CD14-positive monocyte (primary cell): Measurements from ENCODE around the gene UBE2N. TPM values are rescaled to one million over a fixed set of nuclear protein-coding genes. Genes with fewer than 3 reads are reported as not detected.

ENCODE experiments used
- DNase-seq, 3 donors: peaks; one replicate each; pipeline ENCODE4 v3.0.0-alpha.2; 2011 to 2022
- H2AFZ ChIP-seq: 2 replicates; pipeline ENCODE4 v1.6.0; 2012; ENCODE audit warnings: mild to moderate bottlenecking, low read depth, low read length, inconsistent platforms; ENCODE audit not compliant: insufficient read depth, poor library complexity, severe bottlenecking
- H3K27ac ChIP-seq, 2 donors: 1 replicate in 1 of 2; 2 replicates in 1 of 2; pipeline ENCODE4 v1.5.1; 2012 to 2013; ENCODE audit warnings: low read length in 2 of 2, control low read depth in 1 of 2, inconsistent platforms in 1 of 2, low read depth in 1 of 2, mild to moderate bottlenecking in 1 of 2
- H3K27me3 ChIP-seq, 2 donors: one replicate each; pipeline versions ENCODE4 v1.6.0 to v1.6.1; 2011 to 2013; ENCODE audit warnings: low read length in 2 of 2; ENCODE audit not compliant: control insufficient read depth in 2 of 2, insufficient read depth in 2 of 2
- H3K36me3 ChIP-seq, 2 donors: replicated peaks in 1 of 2; 1 replicate in 1 of 2; 2 replicates in 1 of 2; pipeline versions ENCODE4 v1.5.1 to v1.6.1; 2012 to 2013; ENCODE audit warnings: low read length in 2 of 2, control low read depth in 1 of 2, inconsistent platforms in 1 of 2, mild to moderate bottlenecking in 1 of 2; ENCODE audit not compliant: insufficient read depth in 2 of 2, control insufficient read depth in 1 of 2
- H3K4me1 ChIP-seq, 2 donors: 1 replicate in 1 of 2; 2 replicates in 1 of 2; pipeline versions ENCODE4 v1.5.1 to v1.6.1; 2012 to 2013; ENCODE audit warnings: low read length in 2 of 2, control low read depth in 1 of 2, inconsistent platforms in 1 of 2, mild to moderate bottlenecking in 1 of 2, moderate library complexity in 1 of 2; ENCODE audit not compliant: insufficient read depth in 2 of 2, control insufficient read depth in 1 of 2
- H3K4me2 ChIP-seq: replicated peaks from 2 replicates; pipeline ENCODE3; 2012; ENCODE audit warnings: low read length, moderate library complexity, mild to moderate bottlenecking; ENCODE audit not compliant: poor library complexity, severe bottlenecking; ENCODE audit errors: extremely low read depth
- H3K4me3 ChIP-seq, 3 experiments: fragments of 200-600 bp in 1 of 3; sonication (generic) in 1 of 3; replicated peaks in 1 of 3; 1 replicate in 2 of 3; 2 replicates in 1 of 3; pipeline ENCODE4 v1.5.1; 2011 to 2013; ENCODE audit warnings: low read length in 3 of 3, mild to moderate bottlenecking in 3 of 3, control low read depth in 2 of 3, low read depth in 2 of 3, inconsistent platforms in 1 of 3, moderate library complexity in 1 of 3
- H3K79me2 ChIP-seq: 2 replicates; pipeline ENCODE4 v1.6.0; 2012; ENCODE audit warnings: mild to moderate bottlenecking, control low read depth, inconsistent platforms, low read length, moderate library complexity; ENCODE audit not compliant: insufficient read depth
- H3K9ac ChIP-seq: 2 replicates; pipeline ENCODE4 v1.6.0; 2017; ENCODE audit warnings: low read length, mild to moderate bottlenecking; ENCODE audit not compliant: insufficient read depth, poor library complexity, severe bottlenecking
- H3K9me3 ChIP-seq, 2 donors: replicated peaks in 1 of 2; 1 replicate in 1 of 2; 2 replicates in 1 of 2; pipeline versions ENCODE4 v1.5.1 to v1.6.1; 2012 to 2013; ENCODE audit warnings: low read length in 2 of 2, control low read depth in 1 of 2; ENCODE audit not compliant: control insufficient read depth in 1 of 2, insufficient read depth in 1 of 2
- H4K20me1 ChIP-seq: 2 replicates; pipeline ENCODE4 v1.6.0; 2012; ENCODE audit warnings: mild to moderate bottlenecking, low read length, control low read depth, moderate library complexity; ENCODE audit not compliant: insufficient read depth
- H3K27ac Mint-ChIP-seq, 7 donors: one replicate each; pipeline ENCODE4 v1.8.0; 2020; ENCODE audit warnings: mild to moderate bottlenecking in 7 of 7, mixed read lengths in 7 of 7, moderate library complexity in 6 of 7, inconsistent platforms in 2 of 7
- H3K27me3 Mint-ChIP-seq, 3 donors: one replicate each; pipeline ENCODE4 v1.8.0; 2021 to 2022; ENCODE audit warnings: low read depth in 3 of 3, mild to moderate bottlenecking in 3 of 3, mixed read lengths in 3 of 3, moderate library complexity in 3 of 3, inconsistent platforms in 1 of 3
- H3K36me3 Mint-ChIP-seq, 2 donors: one replicate each; pipeline ENCODE4 v1.8.0; 2020; ENCODE audit warnings: mixed read lengths in 2 of 2, inconsistent platforms in 1 of 2, mild to moderate bottlenecking in 1 of 2
- H3K4me1 Mint-ChIP-seq: one replicate; pipeline ENCODE4 v1.8.0; 2020; ENCODE audit warnings: mild to moderate bottlenecking, mixed read lengths
- H3K4me3 Mint-ChIP-seq, 2 donors: one replicate each; pipeline ENCODE4 v1.8.0; 2020; ENCODE audit warnings: mild to moderate bottlenecking in 2 of 2, mixed read lengths in 2 of 2, moderate library complexity in 1 of 2
- H3K9me3 Mint-ChIP-seq, 7 donors: one replicate each; pipeline ENCODE4 v1.8.0; 2020 to 2022; ENCODE audit warnings: mixed read lengths in 7 of 7, mild to moderate bottlenecking in 6 of 7, moderate library complexity in 6 of 7, inconsistent platforms in 2 of 7
- CTCF ChIP-seq: fragments of 200-600 bp; IDR thresholded peaks from one replicate; pipeline ENCODE4 v1.8.0; 2022; ENCODE audit warnings: antibody characterized with exemption, mild to moderate bottlenecking
- WGBS: methylation state at CpG from one replicate; pipeline ENCODE4 v1.1.5; 2013; ENCODE audit warnings: missing lambda C conversion rate; ENCODE audit not compliant: insufficient coverage; 5-methylcytosine and 5-hydroxymethylcytosine counted together
- intact Hi-C, 2 donors: fragments of 100-400 bp; cut with micrococcal nuclease; formaldehyde crosslinking; loops; one replicate each; pipeline versions ENCODE4 v1.15.0 to v1.15.1; 2023
- polyA plus RNA-seq, 3 donors: library from polyadenylated mRNA; depleted of rRNA in 1 of 3; unstranded in 2 of 3; stranded (reverse) in 1 of 3; fragments of 300-500 nt in 2 of 3; fragments of >200 nt in 1 of 3; fragmentation: Illumina TruSeq in 2 of 3; gene quantifications; 1 replicate in 2 of 3; 2 replicates in 1 of 3; pipeline ENCODE4 v1.2.3, GENCODE V29; 2012 to 2021

The UBE2N gene
- polyA plus RNA-seq, 3 donors: 31.2 to 119 (median 108) TPM

- peaks cover 10 to 68% of the 10 kb centered on the region in 2 donors for H3K36me3 ChIP-seq
- no peak overlapping the region for H3K4me3 Mint-ChIP-seq
- H3K27ac ChIP-seq: no peak overlapping the region
- no peak overlapping the region for H3K4me3 ChIP-seq
- H3K27me3 ChIP-seq: no peaks in the 10 kb centered on the region
- WGBS: no CpG with 5 or more reads among the region's 6 CpGs
- TF ChIP-seq CTCF: no peak
- no peaks in the 10 kb centered on the region for H3K9me3 Mint-ChIP-seq
- no peak overlapping the region for H2AFZ ChIP-seq
- peaks cover 5% of the 10 kb centered on the region for H3K4me1 Mint-ChIP-seq
- H3K79me2 ChIP-seq: peaks cover 3% of the 10 kb centered on the region
- peaks cover 41 to 54% of the 10 kb centered on the region in 2 donors for H3K36me3 Mint-ChIP-seq
- H3K4me2 ChIP-seq: no peak overlapping the region
- no peaks in the 10 kb centered on the region for H3K9me3 ChIP-seq
- no peaks in the 10 kb centered on the region for H3K4me1 ChIP-seq
- intact Hi-C loops: no loop called here
- peak overlapping the region in 1 of 7 donors; percentile 33 for H3K27ac Mint-ChIP-seq
- H4K20me1 ChIP-seq: peaks cover under 1% of the 10 kb centered on the region
- H3K9ac ChIP-seq: no peak overlapping the region
- no peaks in the 10 kb centered on the region for H3K27me3 Mint-ChIP-seq
- DNase-seq: no peak
These were observed 36.5 kb downstream of the UBE2N start for GRCh38 chr12:93404961-93405849.

GRCh38 chr12:93403988-93404803, 37.6 kb downstream of the UBE2N start:
- no peaks in the 10 kb centered on the region for H3K27me3 ChIP-seq
- H3K4me2 ChIP-seq: no peak overlapping the region
- H3K4me3 ChIP-seq: no peak overlapping the region
- Mint-ChIP-seq H3K27ac (no peak overlapping the region), H3K4me1 (peaks cover 5% of the 10 kb centered on the region), H3K36me3 (peaks cover 35 to 48% of the 10 kb centered on the region in 2 donors), H3K4me3 (no peak overlapping the region), H3K27me3 (no peaks in the 10 kb centered on the region), H3K9me3 (no peaks in the 10 kb centered on the region)
- H3K36me3 ChIP-seq: peaks cover 4 to 60% of the 10 kb centered on the region in 2 donors
- no peaks in the 10 kb centered on the region for H3K4me1 ChIP-seq
- H3K27ac ChIP-seq: peak overlapping the region in 1 of 2 donors; percentile 6
- intact Hi-C loops: no loop called here
- no peak overlapping the region for H2AFZ ChIP-seq
- H3K9ac ChIP-seq: no peak overlapping the region
- H3K79me2 ChIP-seq: no peaks in the 10 kb centered on the region
- no peaks in the 10 kb centered on the region for H3K9me3 ChIP-seq
- 100% methylated on average over 1 of the region's 7 CpGs for WGBS
- no peaks in the 10 kb centered on the region for H4K20me1 ChIP-seq
- no peak for DNase-seq
- no peak for TF ChIP-seq CTCF
